COR-L47 (cell line): ENCODE data around the gene KCTD5.
A peak's percentile ranks its signal among the peaks of the same experiment; 100 is the strongest.
"Not testable (repeated sequence)": the region's sequence is repeated elsewhere in the genome, so short reads cannot be mapped to it uniquely, and the experiment has no call there.

ENCODE experiments used
- DNase-seq: peaks from one replicate; lab custom pipeline; 2025; lab: John Stamatoyannopoulos, UW

KCTD5 gene

GRCh38 chr16:2682209-2683021 is at the start of gene KCTD5:
Gene KCTD5 (plus strand): TSS chr16:2682523. CDS start chr16:2682549, 26 bp downstream.
- peak; percentile 93 for DNase-seq

- DNase-seq: not testable (repeated sequence)
These were observed 43.1 kb upstream of the KCTD5 start for GRCh38 chr16:2639071-2639721.

- not testable (repeated sequence) for DNase-seq
These were observed 42.6 kb upstream of the KCTD5 start for GRCh38 chr16:2639722-2640072.

GRCh38 chr16:2642561-2642960 is 39.8 kb upstream of the KCTD5 start:
- DNase-seq: not testable (repeated sequence)

- DNase-seq: not testable (repeated sequence)
These were observed 37.4 kb upstream of the KCTD5 start for GRCh38 chr16:2644754-2645453.

GRCh38 chr16:2651268-2651871 is 31.0 kb upstream of the KCTD5 start:
- DNase-seq: not testable (repeated sequence)

GRCh38 chr16:2653915-2654314 is 28.4 kb upstream of the KCTD5 start:
- not testable (repeated sequence) for DNase-seq

- not testable (repeated sequence) for DNase-seq
These were observed 27.4 kb upstream of the KCTD5 start for GRCh38 chr16:2654949-2655348.

GRCh38 chr16:2656985-2657384 is 25.3 kb upstream of the KCTD5 start:
- no peak for DNase-seq

GRCh38 chr16:2657803-2658202 is 24.5 kb upstream of the KCTD5 start:
- not testable (repeated sequence) for DNase-seq

GRCh38 chr16:2659560-2659959 is 22.8 kb upstream of the KCTD5 start:
- DNase-seq: not testable (repeated sequence)

- DNase-seq: not testable (repeated sequence)
These were observed 22.2 kb upstream of the KCTD5 start for GRCh38 chr16:2660014-2660662.

GRCh38 chr16:2660755-2661373 is 21.5 kb upstream of the KCTD5 start:
- peak; percentile 22 for DNase-seq

- DNase-seq: no peak
These were observed 18.5 kb upstream of the KCTD5 start for GRCh38 chr16:2663553-2664546.

GRCh38 chr16:2664574-2664982 is 17.7 kb upstream of the KCTD5 start:
- DNase-seq: peak; percentile 25

- DNase-seq: not testable (repeated sequence)
These were observed 15.7 kb upstream of the KCTD5 start for GRCh38 chr16:2666671-2667070.

- DNase-seq: not testable (repeated sequence)
These were observed 12.7 kb upstream of the KCTD5 start for GRCh38 chr16:2669587-2669986.

- DNase-seq: peak; percentile 8
These were observed 12.3 kb upstream of the KCTD5 start for GRCh38 chr16:2670017-2670416.

GRCh38 chr16:2671193-2671592 is 11.1 kb upstream of the KCTD5 start:
- not testable (repeated sequence) for DNase-seq

GRCh38 chr16:2671741-2672140 is 10.6 kb upstream of the KCTD5 start:
- DNase-seq: no peak
